Loucy (cell line): ENCODE results near the gene FHIT.

ENCODE experiments used
- H2AFZ ChIP-seq: fragments of 200-600 bp; sonication (generic); 2 replicates; pipeline ENCODE4 v1.6.0; 2016; ENCODE audit warnings: antibody characterized with exemption, mild to moderate bottlenecking, low read length, moderate library complexity
- H3F3A ChIP-seq: fragments of 200-600 bp; 2 replicates; pipeline ENCODE4 v1.6.0; 2016; ENCODE audit warnings: antibody characterized with exemption, low read depth, mild to moderate bottlenecking
- H3K27me3 ChIP-seq: fragments of 200-600 bp; sonication (generic); 2 replicates; pipeline ENCODE4 v1.6.1; 2014; ENCODE audit warnings: low read length, mild to moderate bottlenecking; ENCODE audit not compliant: insufficient read depth, poor library complexity, severe bottlenecking
- H3K36me3 ChIP-seq: fragments of 200-600 bp; sonication (generic); 2 replicates; pipeline ENCODE4 v1.6.1; 2016; ENCODE audit warnings: low read length; ENCODE audit not compliant: insufficient read depth
- H3K4me1 ChIP-seq: fragments of 200-600 bp; sonication (generic); 2 replicates; pipeline ENCODE4 v1.5.1; 2014; ENCODE audit warnings: low read length, mild to moderate bottlenecking; ENCODE audit not compliant: insufficient read depth, poor library complexity, severe bottlenecking
- H3K4me2 ChIP-seq: fragments of 200-600 bp; sonication (generic); 2 replicates; pipeline ENCODE4 v1.6.0; 2014; ENCODE audit warnings: antibody characterized with exemption, low read length, low read depth, mild to moderate bottlenecking; ENCODE audit not compliant: poor library complexity, severe bottlenecking
- H3K4me3 ChIP-seq: fragments of 200-600 bp; sonication (generic); 2 replicates; pipeline ENCODE4 v1.5.1; 2014; ENCODE audit warnings: low read length, mild to moderate bottlenecking, mixed read lengths; ENCODE audit not compliant: poor library complexity, severe bottlenecking
- H3K79me2 ChIP-seq: fragments of 200-600 bp; sonication (generic); 2 replicates; pipeline ENCODE4 v1.6.1; 2014; ENCODE audit warnings: low read length; ENCODE audit not compliant: insufficient read depth
- H3K9ac ChIP-seq: fragments of 200-600 bp; sonication (generic); 2 replicates; pipeline ENCODE4 v1.6.0; 2014; ENCODE audit warnings: mild to moderate bottlenecking, low read depth, low read length, moderate library complexity; ENCODE audit not compliant: poor library complexity, severe bottlenecking
- H3K9me2 ChIP-seq: fragments of 200-600 bp; sonication (generic); replicated peaks from 2 replicates; pipeline ENCODE4 v1.6.1; 2016; ENCODE audit warnings: low read depth, low read length, mixed read lengths
- H3K9me3 ChIP-seq: fragments of 200-600 bp; sonication (generic); 2 replicates; pipeline ENCODE4 v1.6.1; 2014; ENCODE audit warnings: mild to moderate bottlenecking, antibody characterized with exemption, low read length, low read depth; ENCODE audit not compliant: insufficient read depth
- H4K20me1 ChIP-seq: fragments of 200-600 bp; sonication (generic); 2 replicates; pipeline ENCODE4 v1.6.0; 2014; ENCODE audit warnings: antibody characterized with exemption, low read length, mild to moderate bottlenecking; ENCODE audit not compliant: insufficient read depth, poor library complexity, severe bottlenecking
- CTCF ChIP-seq: fragments of 200-600 bp; sonication (generic); conservative IDR thresholded peaks from 2 replicates; pipeline ENCODE4 v1.5.1; 2014; ENCODE audit warnings: mild to moderate bottlenecking, antibody characterized with exemption, low read length
- EZH2phosphoT487 ChIP-seq: fragments of 200-600 bp; IDR thresholded peaks from 2 replicates; pipeline ENCODE4 v1.6.1; 2018; ENCODE audit warnings: antibody characterized with exemption, mild to moderate bottlenecking, moderate library complexity, borderline replicate concordance

FHIT gene

GRCh38 chr3:61181874-61182273, 69.4 kb downstream of the FHIT start:
- H3K4me3 ChIP-seq, result no peak overlapping the region
- H3K4me2 ChIP-seq, result no peak overlapping the region
- H2AFZ ChIP-seq, result no peak overlapping the region
- no peaks in the 10 kb centered on the region for H3K9me3 ChIP-seq
- no peaks in the 10 kb centered on the region for H3K27me3 ChIP-seq
- no peak for TF ChIP-seq CTCF
- no peak for TF ChIP-seq EZH2phosphoT487
- H3K79me2 ChIP-seq, result no peaks in the 10 kb centered on the region
- H3K36me3 ChIP-seq, result no peaks in the 10 kb centered on the region
- H3K9ac ChIP-seq, result no peak overlapping the region
- peaks cover 5% of the 10 kb centered on the region for H3K4me1 ChIP-seq
- H3K9me2 ChIP-seq, result no peaks in the 10 kb centered on the region
- no peaks in the 10 kb centered on the region for H3F3A ChIP-seq
- no peaks in the 10 kb centered on the region for H4K20me1 ChIP-seq

- H3K4me3 ChIP-seq, result no peak overlapping the region
Observed at GRCh38 chr3:61180206-61180605, 71.0 kb downstream of the FHIT start.

GRCh38 chr3:61178167-61178566, 73.1 kb downstream of the FHIT start:
- H3K4me2 ChIP-seq, result no peak overlapping the region
- H3K79me2 ChIP-seq, result no peaks in the 10 kb centered on the region
- H3F3A ChIP-seq, result no peaks in the 10 kb centered on the region
- TF ChIP-seq CTCF, result no peak
- TF ChIP-seq EZH2phosphoT487, result no peak
- H3K9me2 ChIP-seq, result no peaks in the 10 kb centered on the region
- H4K20me1 ChIP-seq, result no peaks in the 10 kb centered on the region
- H3K4me3 ChIP-seq, result no peak overlapping the region
- H3K27me3 ChIP-seq, result no peaks in the 10 kb centered on the region
- H3K9ac ChIP-seq, result no peak overlapping the region
- peaks cover 21% of the 10 kb centered on the region for H3K4me1 ChIP-seq
- no peak overlapping the region for H2AFZ ChIP-seq
- H3K36me3 ChIP-seq, result no peaks in the 10 kb centered on the region
- H3K9me3 ChIP-seq, result no peaks in the 10 kb centered on the region

More at GRCh38 chr3:61180206-61180605, 71.0 kb downstream of the FHIT start:
- H3K36me3 ChIP-seq, result no peaks in the 10 kb centered on the region
- no peaks in the 10 kb centered on the region for H3F3A ChIP-seq
- no peaks in the 10 kb centered on the region for H3K9me3 ChIP-seq
- no peaks in the 10 kb centered on the region for H3K27me3 ChIP-seq
- H3K9me2 ChIP-seq, result no peaks in the 10 kb centered on the region
- no peak for TF ChIP-seq CTCF
- no peak for TF ChIP-seq EZH2phosphoT487
- peaks cover 5% of the 10 kb centered on the region for H3K4me1 ChIP-seq
- no peak overlapping the region for H3K4me2 ChIP-seq
- no peak overlapping the region for H2AFZ ChIP-seq
- H4K20me1 ChIP-seq, result no peaks in the 10 kb centered on the region
- no peak overlapping the region for H3K9ac ChIP-seq
- no peaks in the 10 kb centered on the region for H3K79me2 ChIP-seq
